Tibial nerve (tissue), 4 donors: ENCODE results near the gene KCNT1. TPM values are rescaled to one million over a fixed set of nuclear protein-coding genes. Genes with fewer than 3 reads are reported as not detected.

Experiments
- DNase-seq, 2 donors: peaks; one replicate each; pipeline ENCODE4 v3.0.0-alpha.2; 2019; ENCODE audit warnings: low spot score in 2 of 2
- H3K27ac ChIP-seq, 4 donors: fragments of 200-600 bp; sonication (generic) in 3 of 4; one replicate each; pipeline ENCODE4 v1.5.1; 2017 to 2019; ENCODE audit warnings: mild to moderate bottlenecking in 1 of 4
- H3K27me3 ChIP-seq, 2 donors: fragments of 200-600 bp; sonication (generic) in 1 of 2; one replicate each; pipeline versions ENCODE4 v1.5.1 to v1.6.0; 2017 to 2019
- H3K36me3 ChIP-seq, 3 donors: fragments of 200-600 bp; sonication (generic); one replicate each; pipeline ENCODE4 v1.5.1; 2018 to 2019
- H3K4me1 ChIP-seq, 4 donors: fragments of 200-600 bp; sonication (generic) in 3 of 4; one replicate each; pipeline ENCODE4 v1.5.1; 2017 to 2019
- H3K4me3 ChIP-seq, 4 donors: fragments of 200-600 bp; sonication (generic) in 3 of 4; one replicate each; pipeline ENCODE4 v1.5.1; 2017 to 2019; ENCODE audit warnings: mild to moderate bottlenecking in 1 of 4, moderate library complexity in 1 of 4
- H3K9me3 ChIP-seq, 4 donors: fragments of 200-600 bp; sonication (generic) in 3 of 4; one replicate each; pipeline ENCODE4 v1.5.1; 2017 to 2019
- EP300 ChIP-seq, 2 donors: sonication (generic); formaldehyde crosslinking; IDR thresholded peaks; one replicate each; pipeline ENCODE4 v1.6.1; 2017; ENCODE audit warnings: antibody characterized with exemption in 2 of 2, mild to moderate bottlenecking in 1 of 2
- POLR2A ChIP-seq, 2 donors: fragments of 450-650 bp; IDR thresholded peaks; one replicate each; pipeline ENCODE4 v1.6.1; 2017; ENCODE audit warnings: antibody characterized with exemption in 2 of 2, mild to moderate bottlenecking in 2 of 2, moderate library complexity in 2 of 2
- WGBS, 2 donors: methylation state at CpG; one replicate each; pipeline ENCODE4 v1.1.5; 2018; 5-methylcytosine and 5-hydroxymethylcytosine counted together
- total RNA-seq, 4 donors: library from RNA; depleted of rRNA; stranded (reverse); fragments of >200 nt; gene quantifications; one replicate each; pipeline ENCODE4 v1.1.0, GENCODE V29; 2016
- TF ChIP-seq, protein P1 (sequence below), 5 experiments: fragments of 200-600 bp in 3 of 5; fragments of 450-650 bp in 2 of 5; sonication (generic) in 3 of 5; IDR thresholded peaks; one replicate each; pipeline ENCODE4 v1.5.1; 2016 to 2019; ENCODE audit warnings: antibody characterized with exemption in 5 of 5, mild to moderate bottlenecking in 3 of 5, moderate library complexity in 2 of 5

The KCNT1 gene
- total RNA-seq, 4 donors from 2014 or later, result under 0.01 to 0.39 TPM; not detected in 2

DNA sequence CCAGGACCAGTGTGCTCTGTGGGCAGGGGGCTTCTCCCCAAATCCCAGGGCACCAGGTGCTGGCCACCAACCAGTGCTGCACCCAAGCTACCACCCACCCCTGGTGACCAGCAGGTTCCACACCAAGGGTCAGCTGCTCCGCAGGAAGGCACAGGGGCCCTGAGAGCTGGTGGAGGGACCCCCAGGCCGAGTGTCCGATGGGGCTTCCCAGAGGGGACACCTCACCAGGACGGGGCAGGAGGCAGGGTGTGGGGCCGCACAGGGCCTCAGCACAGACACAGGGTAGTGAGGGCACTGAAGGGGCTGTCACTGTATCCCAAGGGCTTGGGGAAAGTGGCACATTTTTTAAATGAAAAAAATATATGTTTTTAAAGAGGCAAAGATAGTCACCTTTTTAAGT is 20.8 kb upstream of the KCNT1 start:
- Histone ChIP-seq H3K4me3 (no peak overlapping the region), H3K36me3 (no peaks in the 10 kb centered on the region), H3K4me1 (no peaks in the 10 kb centered on the region), H3K27ac (no peak overlapping the region), H3K27me3 (peaks cover 0 to 23% of the 10 kb centered on the region in 2 donors), H3K9me3 (peaks cover 0 to 6% (median 0%) of the 10 kb centered on the region in 4 donors)
- TF ChIP-seq EP300 (IDR thresholded peaks at IDR 0.05) (no peak), POLR2A (IDR thresholded peaks at IDR 0.05) (no peak)
- TF ChIP-seq, protein P1, sequence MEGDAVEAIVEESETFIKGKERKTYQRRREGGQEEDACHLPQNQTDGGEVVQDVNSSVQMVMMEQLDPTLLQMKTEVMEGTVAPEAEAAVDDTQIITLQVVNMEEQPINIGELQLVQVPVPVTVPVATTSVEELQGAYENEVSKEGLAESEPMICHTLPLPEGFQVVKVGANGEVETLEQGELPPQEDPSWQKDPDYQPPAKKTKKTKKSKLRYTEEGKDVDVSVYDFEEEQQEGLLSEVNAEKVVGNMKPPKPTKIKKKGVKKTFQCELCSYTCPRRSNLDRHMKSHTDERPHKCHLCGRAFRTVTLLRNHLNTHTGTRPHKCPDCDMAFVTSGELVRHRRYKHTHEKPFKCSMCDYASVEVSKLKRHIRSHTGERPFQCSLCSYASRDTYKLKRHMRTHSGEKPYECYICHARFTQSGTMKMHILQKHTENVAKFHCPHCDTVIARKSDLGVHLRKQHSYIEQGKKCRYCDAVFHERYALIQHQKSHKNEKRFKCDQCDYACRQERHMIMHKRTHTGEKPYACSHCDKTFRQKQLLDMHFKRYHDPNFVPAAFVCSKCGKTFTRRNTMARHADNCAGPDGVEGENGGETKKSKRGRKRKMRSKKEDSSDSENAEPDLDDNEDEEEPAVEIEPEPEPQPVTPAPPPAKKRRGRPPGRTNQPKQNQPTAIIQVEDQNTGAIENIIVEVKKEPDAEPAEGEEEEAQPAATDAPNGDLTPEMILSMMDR (IDR thresholded peaks at IDR 0.05), result no peak
- 84 to 85% methylated on average over 5 of the region's 5 CpGs for WGBS, 2 donors
- DNase-seq, result no peak

DNA sequence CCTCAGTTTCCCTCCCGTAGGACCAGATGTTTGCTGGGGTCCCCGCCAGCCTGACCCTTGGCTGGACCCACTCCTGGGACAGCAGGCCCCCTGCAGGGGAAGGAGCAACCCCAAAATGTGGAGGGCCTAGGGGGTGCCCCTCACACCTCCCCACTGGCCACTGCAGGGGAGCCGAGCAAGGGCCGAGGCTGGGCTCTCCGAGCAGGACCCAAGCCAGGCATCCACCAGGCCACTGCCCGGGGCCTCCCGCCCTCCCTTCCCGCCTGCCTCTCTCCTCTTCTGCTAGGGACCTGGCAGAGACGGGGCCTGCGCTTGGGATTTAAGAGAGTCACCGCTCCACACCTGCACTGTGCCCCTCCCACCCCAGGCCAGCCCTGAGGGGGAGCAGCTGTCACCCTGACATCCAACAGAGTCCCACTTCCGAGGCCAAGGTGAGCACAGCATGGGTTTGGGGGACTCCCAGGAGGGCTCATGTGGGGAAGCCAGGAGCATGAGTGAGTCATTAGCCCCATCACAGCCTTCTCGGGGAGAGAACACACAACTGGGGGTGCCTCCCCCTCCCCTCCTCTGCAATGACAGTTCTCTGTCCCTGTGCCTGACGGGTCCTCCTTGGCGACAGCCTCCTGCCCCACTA is 18.5 kb upstream of the KCNT1 start:
- Histone ChIP-seq H3K36me3 (no peaks in the 10 kb centered on the region), H3K4me1 (no peaks in the 10 kb centered on the region), H3K27me3 (peaks cover 0 to 23% of the 10 kb centered on the region in 2 donors), H3K27ac (no peak overlapping the region), H3K4me3 (no peak overlapping the region), H3K9me3 (peaks cover 0 to 6% (median 0%) of the 10 kb centered on the region in 4 donors)
- TF ChIP-seq POLR2A (IDR thresholded peaks at IDR 0.05) (no peak), EP300 (IDR thresholded peaks at IDR 0.05) (no peak)
- TF ChIP-seq, protein P1 (IDR thresholded peaks at IDR 0.05), result no peak
- DNase-seq, result no peak
- 53 to 75% methylated on average over 8 to 11 of the region's 15 CpGs for WGBS, 2 donors

DNA sequence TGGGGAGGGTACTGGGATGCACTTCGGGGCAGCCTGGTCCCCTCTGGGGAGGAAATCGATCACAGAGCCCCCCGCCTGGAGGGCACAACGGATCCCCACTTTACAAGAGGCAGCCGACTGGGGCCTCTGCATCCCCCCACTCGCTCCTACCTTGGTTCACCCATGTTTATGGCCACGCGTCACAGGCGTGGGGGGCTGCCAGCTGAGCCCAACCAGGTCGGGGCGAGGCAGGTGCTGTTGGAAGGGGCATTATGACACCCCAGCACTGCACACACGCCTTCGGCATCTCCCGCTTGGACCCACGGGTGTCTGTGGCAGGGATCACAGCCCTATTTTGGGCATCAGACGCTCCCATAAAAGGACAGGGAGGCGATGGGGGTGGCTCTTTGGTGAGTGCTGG is 17.3 kb upstream of the KCNT1 start:
- H3K4me1 ChIP-seq, result no peaks in the 10 kb centered on the region
- H3K36me3 ChIP-seq, result no peaks in the 10 kb centered on the region
- peaks cover 0 to 6% (median 0%) of the 10 kb centered on the region in 4 donors for H3K9me3 ChIP-seq
- no peak overlapping the region for H3K4me3 ChIP-seq
- DNase-seq, result no peak
- TF ChIP-seq EP300 (IDR thresholded peaks at IDR 0.05) (no peak), POLR2A (IDR thresholded peaks at IDR 0.05) (no peak)
- TF ChIP-seq, protein P1 (IDR thresholded peaks at IDR 0.05), result no peak
- H3K27me3 ChIP-seq, result peaks cover 0 to 23% of the 10 kb centered on the region in 2 donors
- WGBS, 2 donors, result 70 to 77% methylated on average over 12 to 13 of the region's 17 CpGs
- H3K27ac ChIP-seq, result no peak overlapping the region

DNA sequence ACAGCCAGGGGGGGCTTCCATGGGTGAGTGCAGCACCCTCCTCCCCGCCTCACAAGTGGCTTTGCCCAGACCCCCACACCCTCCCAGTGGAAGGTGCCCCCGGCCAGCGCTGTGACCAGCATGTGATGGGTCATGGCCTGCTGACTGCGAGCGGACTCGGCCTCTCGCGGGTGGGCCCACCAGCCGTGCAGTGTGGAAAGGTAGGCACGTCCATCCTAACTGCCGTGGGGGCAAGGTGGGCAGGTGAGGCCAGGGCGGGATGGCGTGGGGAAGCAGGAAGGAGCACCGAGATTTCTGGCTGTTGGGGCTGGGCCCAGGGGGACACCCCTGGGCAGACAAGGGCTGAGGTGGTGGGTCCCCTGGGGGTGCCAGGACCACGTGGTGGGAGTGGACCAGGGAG is 14.8 kb upstream of the KCNT1 start:
- no peaks in the 10 kb centered on the region for H3K9me3 ChIP-seq
- DNase-seq, result no peak
- WGBS, 2 donors, result 82 to 84% methylated on average over 13 to 14 of the region's 15 CpGs
- no peak overlapping the region for H3K27ac ChIP-seq
- TF ChIP-seq POLR2A (IDR thresholded peaks at IDR 0.05), result no peak
- TF ChIP-seq EP300 (IDR thresholded peaks at IDR 0.05), result no peak
- TF ChIP-seq, protein P1 (IDR thresholded peaks at IDR 0.05), result no peak
- peaks cover 0 to 19% of the 10 kb centered on the region in 2 donors for H3K27me3 ChIP-seq
- no peaks in the 10 kb centered on the region for H3K36me3 ChIP-seq
- H3K4me3 ChIP-seq, result no peak overlapping the region
- H3K4me1 ChIP-seq, result no peaks in the 10 kb centered on the region

DNA sequence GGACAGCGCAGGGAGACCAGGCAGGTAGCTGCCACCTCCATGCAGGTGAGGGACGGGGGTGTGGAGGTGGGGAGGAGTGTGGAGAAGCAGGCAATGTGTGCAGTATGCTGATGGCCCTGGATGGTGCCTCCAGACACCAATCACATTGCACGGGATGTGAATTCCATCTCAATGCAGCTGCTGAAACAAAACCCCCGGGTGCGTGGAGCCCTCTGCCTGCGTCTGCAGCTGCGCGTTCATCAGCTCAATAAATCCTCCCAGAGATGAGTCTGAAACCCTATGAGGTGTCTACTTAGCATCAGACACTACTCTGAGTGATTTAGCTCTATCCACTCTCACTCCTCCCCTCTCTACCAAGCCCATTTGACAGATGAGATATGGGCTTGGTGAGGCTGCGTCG is 13.0 kb upstream of the KCNT1 start:
- Histone ChIP-seq H3K27ac (no peak overlapping the region), H3K27me3 (peaks cover 0 to 10% of the 10 kb centered on the region in 2 donors), H3K9me3 (no peaks in the 10 kb centered on the region), H3K4me1 (no peaks in the 10 kb centered on the region), H3K4me3 (no peak overlapping the region), H3K36me3 (no peaks in the 10 kb centered on the region)
- WGBS, 2 donors, result 75 to 77% methylated on average over 10 of the region's 10 CpGs
- TF ChIP-seq, protein P1 (IDR thresholded peaks at IDR 0.05), result no peak
- TF ChIP-seq POLR2A (IDR thresholded peaks at IDR 0.05), result no peak
- TF ChIP-seq EP300 (IDR thresholded peaks at IDR 0.05), result no peak
- DNase-seq, result no peak
